ENCODE data around the gene SMYD3. TPM values are rescaled to one million over a fixed set of nuclear protein-coding genes. Genes with fewer than 3 reads are reported as not detected.

Gene SMYD3
- total and polyA plus RNA-seq, 9 donors = 10.8 to 24.0 (median 13.7) TPM

- no peaks in the 10 kb centered on the region for H3K36me3 ChIP-seq
- intact Hi-C loops (cut with DNase I) = no loop called here
- H3K4me1 ChIP-seq (ENCODE audit: insufficient read depth) = peaks cover 2% of the 10 kb centered on the region
- no peak overlapping the region for H3K27ac ChIP-seq
- H3K4me3 ChIP-seq = no peak overlapping the region
- H3K9me3 ChIP-seq = no peaks in the 10 kb centered on the region
- TF ChIP-seq EP300 (IDR thresholded peaks at IDR 0.05) = no peak
- TF ChIP-seq POLR2A (IDR thresholded peaks at IDR 0.05) = no peak
- TF ChIP-seq, protein P1, sequence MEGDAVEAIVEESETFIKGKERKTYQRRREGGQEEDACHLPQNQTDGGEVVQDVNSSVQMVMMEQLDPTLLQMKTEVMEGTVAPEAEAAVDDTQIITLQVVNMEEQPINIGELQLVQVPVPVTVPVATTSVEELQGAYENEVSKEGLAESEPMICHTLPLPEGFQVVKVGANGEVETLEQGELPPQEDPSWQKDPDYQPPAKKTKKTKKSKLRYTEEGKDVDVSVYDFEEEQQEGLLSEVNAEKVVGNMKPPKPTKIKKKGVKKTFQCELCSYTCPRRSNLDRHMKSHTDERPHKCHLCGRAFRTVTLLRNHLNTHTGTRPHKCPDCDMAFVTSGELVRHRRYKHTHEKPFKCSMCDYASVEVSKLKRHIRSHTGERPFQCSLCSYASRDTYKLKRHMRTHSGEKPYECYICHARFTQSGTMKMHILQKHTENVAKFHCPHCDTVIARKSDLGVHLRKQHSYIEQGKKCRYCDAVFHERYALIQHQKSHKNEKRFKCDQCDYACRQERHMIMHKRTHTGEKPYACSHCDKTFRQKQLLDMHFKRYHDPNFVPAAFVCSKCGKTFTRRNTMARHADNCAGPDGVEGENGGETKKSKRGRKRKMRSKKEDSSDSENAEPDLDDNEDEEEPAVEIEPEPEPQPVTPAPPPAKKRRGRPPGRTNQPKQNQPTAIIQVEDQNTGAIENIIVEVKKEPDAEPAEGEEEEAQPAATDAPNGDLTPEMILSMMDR (IDR thresholded peaks at IDR 0.05) = no peak
- H3K27me3 ChIP-seq = no peaks in the 10 kb centered on the region
- DNase-seq = no peak
- 92 to 94% (median 93%) methylated on average over 9 of the region's 9 CpGs for WGBS, 3 donors
These were observed 347.5 kb downstream of the SMYD3 start for GRCh38 chr1:246159279-246160227.

DNA sequence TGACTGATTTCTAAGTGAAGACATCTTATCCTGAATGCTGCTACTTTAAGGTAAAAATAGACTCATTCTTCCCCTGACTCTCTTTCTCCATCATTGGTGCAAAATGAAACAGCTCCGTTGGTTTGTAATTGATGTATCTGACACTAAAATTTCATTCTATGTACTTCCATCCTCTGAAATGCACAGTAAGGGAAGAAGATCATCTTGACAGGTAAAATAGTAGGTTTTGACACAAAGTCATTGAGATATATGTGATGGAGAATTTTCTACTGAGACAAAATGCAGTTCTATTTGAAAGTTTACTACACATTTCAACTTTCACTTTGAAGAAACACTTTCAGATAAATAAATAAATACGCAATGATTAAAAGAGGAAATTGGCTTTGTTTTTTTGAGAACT, 348.9 kb downstream of the SMYD3 start:
- H3K9me3 ChIP-seq = no peaks in the 10 kb centered on the region
- TF ChIP-seq, protein P1 (IDR thresholded peaks at IDR 0.05) = no peak
- no peak for TF ChIP-seq EP300 (IDR thresholded peaks at IDR 0.05)
- TF ChIP-seq POLR2A (IDR thresholded peaks at IDR 0.05) = no peak
- H3K27ac ChIP-seq = no peak overlapping the region
- no peaks in the 10 kb centered on the region for H3K36me3 ChIP-seq
- DNase-seq = no peak
- no peaks in the 10 kb centered on the region for H3K27me3 ChIP-seq
- intact Hi-C loops (cut with DNase I) = no loop called here
- peaks cover 2% of the 10 kb centered on the region for H3K4me1 ChIP-seq (ENCODE audit: insufficient read depth)
- WGBS, 3 donors = 80 to 88% (median 84%) methylated on average over 2 of the region's 2 CpGs
- no peak overlapping the region for H3K4me3 ChIP-seq

- 81 to 89% (median 86%) methylated on average over 2 of the region's 2 CpGs for WGBS, 3 donors
- no peaks in the 10 kb centered on the region for H3K27me3 ChIP-seq
- H3K9me3 ChIP-seq = no peaks in the 10 kb centered on the region
- H3K4me1 ChIP-seq (ENCODE audit: insufficient read depth) = peaks cover 2% of the 10 kb centered on the region
- TF ChIP-seq POLR2A (IDR thresholded peaks at IDR 0.05) = no peak
- TF ChIP-seq, protein P1 (IDR thresholded peaks at IDR 0.05) = no peak
- no peak for TF ChIP-seq EP300 (IDR thresholded peaks at IDR 0.05)
- intact Hi-C loops (cut with DNase I) = no loop called here
- H3K4me3 ChIP-seq = no peak overlapping the region
- no peaks in the 10 kb centered on the region for H3K36me3 ChIP-seq
- DNase-seq = no peak
- H3K27ac ChIP-seq = no peak overlapping the region
These were observed 349.6 kb downstream of the SMYD3 start for GRCh38 chr1:246157516-246157915.

GRCh38 chr1:246156847-246157246, 350.2 kb downstream of the SMYD3 start:
- TF ChIP-seq, protein P1 (IDR thresholded peaks at IDR 0.05) = no peak
- TF ChIP-seq POLR2A (IDR thresholded peaks at IDR 0.05) (no peak), EP300 (IDR thresholded peaks at IDR 0.05) (no peak)
- Histone ChIP-seq H3K27me3 (no peaks in the 10 kb centered on the region), H3K27ac (no peak overlapping the region), H3K4me3 (no peak overlapping the region), H3K4me1 (ENCODE audit: insufficient read depth) (peaks cover 1% of the 10 kb centered on the region), H3K36me3 (no peaks in the 10 kb centered on the region), H3K9me3 (no peaks in the 10 kb centered on the region)
- intact Hi-C loops (cut with DNase I) = no loop called here
- DNase-seq = no peak
- WGBS, 3 donors = 95 to 97% (median 96%) methylated on average over 12 of the region's 12 CpGs
